H1 (cell line): Measurements from ENCODE around the gene ZSWIM6. TPM values are rescaled to one million over a fixed set of nuclear protein-coding genes. Genes with fewer than 3 reads are reported as not detected.

Experiments
- CTCF ChIA-PET: fragments of 300-600 bp; sonication (Branson Sonifier 250); formaldehyde crosslinking; loops from one replicate; lab custom pipeline; 2021; ENCODE audit not compliant: partially characterized antibody; lab: Charles Lee
- POLR2A ChIA-PET: fragments of 300-600 bp; sonication (Branson Sonifier 250); formaldehyde crosslinking; loops from one replicate; lab custom pipeline; 2021; ENCODE audit warnings: inconsistent platforms; ENCODE audit not compliant: partially characterized antibody; lab: Charles Lee
- DNase-seq, 2 experiments: peaks; one replicate each; pipeline versions ENCODE4 v3.0.0 to v3.0.0-alpha.2; 2010 to 2022; ENCODE audit warnings: low spot score in 2 of 2, low read depth in 1 of 2, mixed read lengths in 1 of 2
- FAIRE-seq: peaks from 2 replicates; lab custom pipeline; 2011; peaks lifted over from hg19 to GRCh38; lab: Jason Lieb, UNC
- H2AFZ ChIP-seq: 2 replicates; pipeline ENCODE4 v1.8.1; 2012; ENCODE audit warnings: low read length, inconsistent platforms
- H2AK5ac ChIP-seq: 2 replicates; pipeline ENCODE4 v1.6.1; 2013; ENCODE audit warnings: low read depth, low read length
- H2BK120ac ChIP-seq: replicated peaks from 2 replicates; pipeline ENCODE3; 2013; ENCODE audit warnings: low read depth, low read length, inconsistent platforms
- H2BK12ac ChIP-seq: 2 replicates; pipeline ENCODE4 v1.6.1; 2013; ENCODE audit warnings: low read depth, low read length
- H2BK15ac ChIP-seq: 2 replicates; pipeline ENCODE4 v1.6.1; 2013; ENCODE audit warnings: low read length
- H2BK20ac ChIP-seq: 2 replicates; pipeline ENCODE4 v1.6.1; 2013; ENCODE audit warnings: low read length
- H2BK5ac ChIP-seq: 2 replicates; pipeline ENCODE4 v1.6.1; 2013; ENCODE audit warnings: low read depth, low read length
- H3K14ac ChIP-seq: 2 replicates; pipeline ENCODE4 v1.6.1; 2013; ENCODE audit warnings: inconsistent platforms; ENCODE audit not compliant: insufficient read length
- H3K18ac ChIP-seq: 2 replicates; pipeline ENCODE4 v1.6.1; 2013; ENCODE audit warnings: low read length; ENCODE audit errors: extremely low read depth
- H3K23ac ChIP-seq: 2 replicates; pipeline ENCODE4 v1.6.1; 2013; ENCODE audit warnings: inconsistent platforms; ENCODE audit not compliant: insufficient read length
- H3K23me2 ChIP-seq: 2 replicates; pipeline ENCODE4 v1.6.1; 2013; ENCODE audit warnings: low read depth, low read length
- H3K27ac ChIP-seq: 2 replicates; pipeline ENCODE4 v1.6.1; 2011; ENCODE audit warnings: low read depth, low read length, inconsistent platforms
- H3K27me3 ChIP-seq, 4 experiments: replicated peaks in 1 of 4; 1 replicate in 1 of 4; 2 replicates in 3 of 4; pipeline versions ENCODE4 v1.6.1 to v1.8.1; 2011 to 2013; ENCODE audit warnings: low read length in 3 of 4, mild to moderate bottlenecking in 3 of 4, inconsistent platforms in 2 of 4, mixed read lengths in 2 of 4, moderate library complexity in 1 of 4; ENCODE audit not compliant: control insufficient read depth in 3 of 4, insufficient read depth in 3 of 4; ENCODE audit errors: extremely low read depth in 1 of 4
- H3K36me3 ChIP-seq, 4 experiments: 2 replicates each; pipeline versions ENCODE4 v1.6.1 to v1.8.1; 2011 to 2013; ENCODE audit warnings: mild to moderate bottlenecking in 4 of 4, low read length in 3 of 4, moderate library complexity in 2 of 4, control low read depth in 1 of 4, inconsistent platforms in 1 of 4; ENCODE audit not compliant: insufficient read depth in 4 of 4, control insufficient read depth in 2 of 4
- H3K4ac ChIP-seq: replicated peaks from 2 replicates; pipeline ENCODE3; 2013; ENCODE audit warnings: low read length, low read depth, mixed read lengths, inconsistent platforms; ENCODE audit not compliant: insufficient read length
- H3K4me1 ChIP-seq, 4 experiments: replicated peaks in 1 of 4; 1 replicate in 1 of 4; 2 replicates in 3 of 4; pipeline versions ENCODE4 v1.6.1 to v1.8.1; 2011 to 2013; ENCODE audit warnings: low read length in 3 of 4, inconsistent platforms in 2 of 4, mixed read lengths in 1 of 4; ENCODE audit not compliant: insufficient read depth in 4 of 4, control insufficient read depth in 3 of 4
- H3K4me2 ChIP-seq, 2 experiments: 2 replicates each; pipeline versions ENCODE4 v1.6.1 to v1.8.1; 2011 to 2013; ENCODE audit warnings: low read depth in 2 of 2, low read length in 2 of 2, control low read depth in 1 of 2, inconsistent platforms in 1 of 2, mild to moderate bottlenecking in 1 of 2; ENCODE audit not compliant: insufficient read depth in 1 of 2
- H3K4me3 ChIP-seq, 4 experiments: fragments of 200-600, 300-600 bp in 1 of 4; sonication (generic), shearing (Covaris generic), sonication (Bioruptor Twin) in 1 of 4; 2 replicates each; pipeline versions ENCODE4 v1.5.1 to v1.8.1; 2011 to 2016; ENCODE audit warnings: low read length in 4 of 4, low read depth in 3 of 4, control low read depth in 2 of 4, inconsistent platforms in 2 of 4, mild to moderate bottlenecking in 2 of 4, mixed read lengths in 1 of 4, moderate library complexity in 1 of 4; ENCODE audit not compliant: insufficient read depth in 2 of 4; ENCODE audit errors: extremely low read depth in 1 of 4
- H3K56ac ChIP-seq: replicated peaks from 2 replicates; pipeline ENCODE3; 2013; ENCODE audit warnings: low read depth, mild to moderate bottlenecking, mixed read lengths, low read length, inconsistent platforms; ENCODE audit not compliant: insufficient read length
- H3K79me1 ChIP-seq: 2 replicates; pipeline ENCODE4 v1.6.1; 2013; ENCODE audit warnings: low read depth, low read length, control low read depth
- H3K79me2 ChIP-seq, 2 experiments: 2 replicates each; pipeline versions ENCODE4 v1.6.1 to v1.8.1; 2012 to 2013; ENCODE audit warnings: low read length in 2 of 2, mild to moderate bottlenecking in 2 of 2, inconsistent platforms in 1 of 2; ENCODE audit not compliant: insufficient read depth in 2 of 2, control insufficient read depth in 1 of 2
- H3K9ac ChIP-seq, 4 experiments: replicated peaks in 1 of 4; 1 replicate in 1 of 4; 2 replicates in 3 of 4; pipeline versions ENCODE4 v1.6.1 to v1.8.1; 2011 to 2013; ENCODE audit warnings: low read depth in 3 of 4, low read length in 3 of 4, control low read depth in 2 of 4, mild to moderate bottlenecking in 2 of 4, moderate library complexity in 2 of 4, inconsistent platforms in 1 of 4; ENCODE audit errors: extremely low read depth in 1 of 4
- H3K9me3 ChIP-seq, 2 experiments: 2 replicates each; pipeline versions ENCODE4 v1.6.1 to v1.8.1; 2012 to 2013; ENCODE audit warnings: mild to moderate bottlenecking in 2 of 2, moderate library complexity in 2 of 2, control low read depth in 1 of 2, inconsistent platforms in 1 of 2, low read depth in 1 of 2, low read length in 1 of 2, mixed read lengths in 1 of 2; ENCODE audit not compliant: insufficient read depth in 2 of 2
- H4K20me1 ChIP-seq, 2 experiments: replicated peaks in 1 of 2; 2 replicates each; pipeline versions ENCODE3 to v1.8.1; 2011 to 2013; ENCODE audit warnings: inconsistent platforms in 2 of 2, low read length in 2 of 2, mild to moderate bottlenecking in 1 of 2; ENCODE audit not compliant: insufficient read depth in 2 of 2, control insufficient read depth in 1 of 2
- H4K5ac ChIP-seq: 2 replicates; pipeline ENCODE4 v1.6.1; 2013; ENCODE audit warnings: low read length, low read depth, mixed read lengths, inconsistent platforms; ENCODE audit not compliant: insufficient read length
- H4K8ac ChIP-seq: 2 replicates; pipeline ENCODE4 v1.8.0; 2013; ENCODE audit warnings: mild to moderate bottlenecking, moderate library complexity, low read length, inconsistent platforms; ENCODE audit not compliant: insufficient read depth; ENCODE audit errors: extremely low read depth
- H4K91ac ChIP-seq: replicated peaks from 2 replicates; pipeline ENCODE3; 2013; ENCODE audit warnings: low read length, mixed read lengths, inconsistent platforms; ENCODE audit not compliant: insufficient read length
- CTCF ChIP-seq, 3 experiments: IDR thresholded peaks; 1 replicate in 2 of 3; 2 replicates in 1 of 3; pipeline versions ENCODE4 v1.5.1 to v1.6.1; 2011; ENCODE audit warnings: low read length in 3 of 3, mild to moderate bottlenecking in 3 of 3, inconsistent platforms in 2 of 3, low read depth in 1 of 3, moderate library complexity in 1 of 3; ENCODE audit not compliant: insufficient read depth in 1 of 3; ENCODE audit errors: control extremely low read depth in 1 of 3
- RAD21 ChIP-seq, 2 experiments: IDR thresholded peaks in 1 of 2; conservative IDR thresholded peaks in 1 of 2; 2 replicates each; pipeline ENCODE4 v1.6.1; 2011; ENCODE audit warnings: low read depth in 2 of 2, low read length in 2 of 2, improper control_type of control experiment in 1 of 2, inconsistent platforms in 1 of 2, mild to moderate bottlenecking in 1 of 2, moderate library complexity in 1 of 2
- SIX5 ChIP-seq: IDR thresholded peaks from 2 replicates; pipeline ENCODE4 v1.6.1; 2011; ENCODE audit warnings: mild to moderate bottlenecking, low read depth, low read length
- SP4 ChIP-seq: IDR thresholded peaks from 2 replicates; pipeline ENCODE4 v1.6.1; 2012; ENCODE audit warnings: low read length, inconsistent platforms
- TEAD4 ChIP-seq: IDR thresholded peaks from 2 replicates; pipeline ENCODE4 v1.6.1; 2012; ENCODE audit warnings: low read depth, low read length, inconsistent platforms, mixed read lengths
- ZNF274 ChIP-seq: IDR thresholded peaks from 2 replicates; pipeline ENCODE4 v1.7.0; 2012; ENCODE audit warnings: low read length, borderline replicate concordance; ENCODE audit errors: extremely low read depth
- WGBS, 2 experiments: shearing (Covaris generic) in 1 of 2; methylation state at CpG; one replicate each; pipeline versions ENCODE4 v1.1.6 to v1.1.7; 2013 to 2015; ENCODE audit warnings: low lambda C conversion rate in 2 of 2, mixed read lengths in 2 of 2, inconsistent platforms in 1 of 2, low coverage in 1 of 2, missing lambda C conversion rate in 1 of 2; ENCODE audit not compliant: insufficient replicate concordance in 2 of 2, insufficient coverage in 1 of 2, insufficient read length in 1 of 2; ENCODE audit errors: extremely low coverage in 1 of 2, missing lambda C conversion rate in 1 of 2; 5-methylcytosine and 5-hydroxymethylcytosine counted together
- polyA plus RNA-seq, 7 experiments: library from polyadenylated mRNA; depleted of rRNA in 3 of 7; stranded (reverse) in 5 of 7; unstranded in 2 of 7; fragments of >200 nt in 5 of 7; fragments of 200-250 nt in 2 of 7; gene quantifications; 1 replicate in 5 of 7; 2 replicates in 1 of 7; 4 replicates in 1 of 7; pipeline versions ENCODE4 v1.2.1 to v1.2.3, GENCODE V29; 2011 to 2013; ENCODE audit warnings: missing spikeins in 2 of 7, mixed read lengths in 2 of 7
- total RNA-seq: library from RNA; stranded (reverse); fragmentation: NEBNext Ultra II Directional; extraction: Animal tissue kit (Norgen Biotek cat#: 25700); gene quantifications from 2 replicates; pipeline ENCODE4 v1.2.1, GENCODE V29; 2021

ZSWIM6 gene
- total and polyA plus RNA-seq, 2 of the 8 experiments (the other 6 are each of a cell fraction or from before 2014, with no cell fraction given): 7.9 to 12.4 TPM

- H4K91ac ChIP-seq: no peak overlapping the region
- no peak overlapping the region for H2AFZ ChIP-seq
- DNase-seq (peak in 1 of 2 experiments; percentile 55), FAIRE-seq (peak; percentile 63)
- no peaks in the 10 kb centered on the region for H3K27me3 ChIP-seq
- CTCF ChIA-PET: interaction anchor here (0.6 to 2.4 kb wide), 20 partner anchors 8 to 316 kb away, joined by 3 to 9 read pairs (median 3); no protein-coding TSS in a partner anchor
- no peak overlapping the region for H2BK12ac ChIP-seq
- H3K23me2 ChIP-seq: no peaks in the 10 kb centered on the region; the same call in 1 of the 2 replicates
- H4K5ac ChIP-seq: no peak overlapping the region
- H3K4me2 ChIP-seq: no peak overlapping the region
- H3K79me2 ChIP-seq: peaks cover 0 to 43% of the 10 kb centered on the region in 2 experiments; a peak in 2 of 4 replicates
- POLR2A ChIA-PET: interaction anchor here (1.4 kb wide), 1 partner anchor 31 kb away, joined by 3 read pairs; no protein-coding TSS in a partner anchor
- H3K18ac ChIP-seq: no peak overlapping the region
- no peak overlapping the region for H4K8ac ChIP-seq
- H2BK120ac ChIP-seq: no peak overlapping the region
- no peak overlapping the region for H3K9ac ChIP-seq
- H3K36me3 ChIP-seq: no peaks in the 10 kb centered on the region
- H3K4me1 ChIP-seq: peaks cover 0 to 4% (median 0%) of the 10 kb centered on the region in 4 experiments; a peak in 2 of 7 replicates
- no peaks in the 10 kb centered on the region for H3K9me3 ChIP-seq
- H3K27ac ChIP-seq: no peak overlapping the region
- no peak overlapping the region for H2BK15ac ChIP-seq
- no peak overlapping the region for H3K4ac ChIP-seq
- H3K4me3 ChIP-seq: no peak overlapping the region
- H3K23ac ChIP-seq: no peak overlapping the region
- H2AK5ac ChIP-seq: no peak overlapping the region
- H3K79me1 ChIP-seq: peaks cover 3% of the 10 kb centered on the region; the same call in 1 of the 2 replicates
- H2BK5ac ChIP-seq: no peak overlapping the region
- H4K20me1 ChIP-seq: no peaks in the 10 kb centered on the region
- 76% methylated on average over 2 of the region's 2 CpGs; no CpG with 5 or more reads in 1 of the 2 experiments for WGBS, 2 experiments
- H3K56ac ChIP-seq: no peak overlapping the region
- H2BK20ac ChIP-seq: no peak overlapping the region
- TF ChIP-seq TEAD4 (no peak), CTCF (IDR thresholded peaks at IDR 0.05; ENCODE audit: control extremely low read depth in 1 of 3, insufficient read depth in 1 of 3, low read depth in 1 of 3, low read length in 3 of 3) (peak; percentile 43 to 68 (median 54)), ZNF274 (no peak), SP4 (no peak), SIX5 (no peak), RAD21 (IDR thresholded peaks at IDR 0.05 in 1 of 2, conservative IDR thresholded peaks at IDR 0.05 in 1 of 2; ENCODE audit: low read depth in 2 of 2, low read length in 2 of 2) (peak; percentile 65 to 73)
- H3K14ac ChIP-seq: no peak overlapping the region
These were observed 30.8 kb downstream of the ZSWIM6 start for GRCh38 chr5:61362796-61363368.
